IPS-20b (cell line): ENCODE measurements around the gene BMPR1A.
"Not testable (repeated sequence)": the region's sequence is repeated elsewhere in the genome, so short reads cannot be mapped to it uniquely, and the experiment has no call there.

ENCODE experiments used
- H3K27ac ChIP-seq: one replicate; pipeline ENCODE4 v1.5.1; 2013; ENCODE audit warnings: low read length
- H3K27me3 ChIP-seq: 2 replicates; pipeline ENCODE4 v1.6.1; 2013; ENCODE audit warnings: mild to moderate bottlenecking, low read length, inconsistent platforms; ENCODE audit not compliant: insufficient read depth
- H3K36me3 ChIP-seq: 2 replicates; pipeline ENCODE4 v1.6.1; 2013; ENCODE audit warnings: low read depth, mild to moderate bottlenecking, inconsistent platforms, low read length, moderate library complexity; ENCODE audit not compliant: insufficient read depth
- H3K4me1 ChIP-seq: 2 replicates; pipeline ENCODE4 v1.6.1; 2013; ENCODE audit warnings: mild to moderate bottlenecking, control low read depth, inconsistent platforms, low read length, moderate library complexity; ENCODE audit not compliant: insufficient read depth
- H3K4me3 ChIP-seq: 2 replicates; pipeline ENCODE4 v1.5.1; 2013; ENCODE audit warnings: mild to moderate bottlenecking, low read length, inconsistent platforms
- H3K9ac ChIP-seq: 2 replicates; pipeline ENCODE4 v1.6.1; 2013; ENCODE audit warnings: low read depth, mild to moderate bottlenecking, inconsistent platforms, low read length, moderate library complexity
- H3K9me3 ChIP-seq: 2 replicates; pipeline ENCODE4 v1.6.1; 2013; ENCODE audit warnings: mild to moderate bottlenecking, low read depth, low read length, inconsistent platforms; ENCODE audit not compliant: insufficient read depth

The BMPR1A gene

DNA sequence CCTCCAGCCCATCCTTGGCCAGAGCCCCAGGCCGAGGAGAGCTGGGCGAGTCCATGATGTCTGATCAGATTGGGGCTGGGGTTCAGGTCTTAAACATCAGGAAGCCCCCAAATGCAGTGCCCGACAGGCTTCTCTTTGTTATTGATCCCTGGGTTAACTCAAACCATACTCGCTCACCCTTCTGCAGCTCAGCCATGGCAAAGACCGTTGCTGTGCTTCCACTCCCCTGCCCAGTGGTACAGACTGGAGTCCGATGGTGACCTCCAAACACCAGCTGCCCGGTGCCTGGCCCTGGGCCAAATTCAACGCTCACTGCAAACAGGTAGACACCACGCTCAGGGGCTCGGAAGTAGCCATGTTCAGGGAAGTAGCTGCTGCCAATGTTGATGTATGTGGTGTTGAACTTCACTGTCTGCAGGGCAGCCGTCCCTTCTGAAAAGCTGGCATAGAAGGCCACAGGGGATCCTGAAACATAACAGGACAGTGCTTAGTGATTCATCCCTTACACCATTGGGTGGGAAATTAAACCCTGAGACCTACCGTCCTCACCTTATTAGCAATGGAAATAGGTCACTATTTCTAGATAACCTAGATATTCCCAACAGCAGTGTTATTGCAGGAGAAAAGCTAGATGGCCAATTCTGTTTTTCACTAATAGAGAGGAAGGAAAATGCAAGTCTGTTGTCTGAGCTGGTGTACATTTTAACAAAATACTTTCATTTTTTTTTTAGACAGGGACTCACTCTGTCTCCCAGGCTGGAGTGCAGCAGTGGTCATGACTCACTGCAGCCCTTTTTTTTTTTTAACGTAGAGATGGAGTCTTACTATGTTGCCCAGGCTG, 180.5 kb downstream of the BMPR1A start:
- Histone ChIP-seq H3K27me3 (no peaks in the 10 kb centered on the region), H3K9me3 (no peaks in the 10 kb centered on the region), H3K27ac (no peak overlapping the region), H3K4me3 (no peak overlapping the region), H3K36me3 (no peaks in the 10 kb centered on the region), H3K9ac (no peak overlapping the region), H3K4me1 (no peaks in the 10 kb centered on the region)

DNA sequence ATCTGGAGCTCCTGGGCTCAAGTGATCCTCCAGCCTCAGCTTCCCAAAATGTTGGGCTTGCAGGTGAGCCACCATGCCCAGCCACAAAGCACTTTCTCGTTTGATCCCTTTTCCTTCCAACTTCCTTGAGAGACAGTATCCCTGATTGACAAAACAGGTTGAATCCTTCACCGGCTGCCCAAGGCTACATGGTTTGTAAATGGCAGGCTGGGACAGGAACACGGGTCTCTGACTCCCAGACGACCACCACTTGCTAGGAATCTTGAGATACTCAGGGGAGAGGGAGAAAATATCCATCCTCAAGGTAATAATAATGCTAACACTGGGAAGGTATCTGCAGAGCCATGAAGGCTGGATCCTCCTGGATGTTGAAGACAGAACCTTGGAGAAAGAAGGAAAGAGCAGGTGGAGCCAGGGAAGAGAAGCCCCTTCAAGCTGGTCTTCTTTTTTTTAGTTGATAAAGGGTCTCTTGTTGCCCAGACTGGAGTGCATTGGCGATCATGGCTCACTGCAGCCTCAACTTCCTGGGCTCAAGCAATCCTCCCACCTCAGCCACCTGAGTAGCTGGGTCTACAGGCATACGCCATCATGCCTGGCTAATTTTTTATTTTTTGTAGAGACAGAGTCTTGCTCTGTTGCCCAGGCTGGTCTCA, 181.2 kb downstream of the BMPR1A start:
- Histone ChIP-seq H3K9ac (no peak overlapping the region), H3K27ac (no peak overlapping the region), H3K4me1 (no peaks in the 10 kb centered on the region), H3K4me3 (no peak overlapping the region), H3K9me3 (no peaks in the 10 kb centered on the region), H3K27me3 (no peaks in the 10 kb centered on the region), H3K36me3 (no peaks in the 10 kb centered on the region)

- Histone ChIP-seq H3K36me3 (no peaks in the 10 kb centered on the region), H3K27ac (no peak overlapping the region), H3K9me3 (no peaks in the 10 kb centered on the region), H3K4me3 (no peak overlapping the region), H3K27me3 (no peaks in the 10 kb centered on the region), H3K4me1 (no peaks in the 10 kb centered on the region), H3K9ac (no peak overlapping the region)
Observed at GRCh38 chr10:86938260-86938659, 181.8 kb downstream of the BMPR1A start.

- not testable (repeated sequence) for H3K9ac ChIP-seq, H3K36me3 ChIP-seq, H3K27me3 ChIP-seq, H3K27ac ChIP-seq, H3K4me3 ChIP-seq, H3K9me3 ChIP-seq, H3K4me1 ChIP-seq
Observed at GRCh38 chr10:86940076-86940475, 183.7 kb downstream of the BMPR1A start.

- Histone ChIP-seq H3K9ac (no peak overlapping the region), H3K9me3 (no peaks in the 10 kb centered on the region), H3K27me3 (no peaks in the 10 kb centered on the region), H3K4me1 (no peaks in the 10 kb centered on the region), H3K36me3 (no peaks in the 10 kb centered on the region), H3K4me3 (no peak overlapping the region), H3K27ac (no peak overlapping the region)
Observed at GRCh38 chr10:86940677-86941076, 184.3 kb downstream of the BMPR1A start.

DNA sequence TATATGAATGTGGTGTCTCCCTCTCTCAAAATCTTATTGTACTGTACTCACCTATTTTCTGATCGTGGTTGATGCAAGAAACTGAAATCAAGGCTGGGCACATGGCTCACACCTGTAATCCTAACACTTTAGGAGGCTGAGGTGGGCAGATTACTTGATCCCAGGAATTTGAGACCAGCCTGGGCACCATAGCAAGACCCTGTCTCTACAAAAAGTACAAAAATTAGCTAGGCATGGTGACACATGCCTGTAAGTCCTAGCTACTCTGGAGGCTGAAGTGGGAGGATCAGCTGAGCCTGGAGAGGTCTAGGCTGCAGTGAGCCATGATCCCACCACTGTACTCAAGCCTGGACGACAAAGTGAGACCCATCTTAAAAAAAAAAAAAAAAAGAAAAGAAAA, 185.0 kb downstream of the BMPR1A start:
- no peaks in the 10 kb centered on the region for H3K4me1 ChIP-seq
- H3K9me3 ChIP-seq, result no peaks in the 10 kb centered on the region
- no peak overlapping the region for H3K9ac ChIP-seq
- H3K27me3 ChIP-seq, result no peaks in the 10 kb centered on the region
- no peak overlapping the region for H3K27ac ChIP-seq
- no peak overlapping the region for H3K4me3 ChIP-seq
- no peaks in the 10 kb centered on the region for H3K36me3 ChIP-seq

DNA sequence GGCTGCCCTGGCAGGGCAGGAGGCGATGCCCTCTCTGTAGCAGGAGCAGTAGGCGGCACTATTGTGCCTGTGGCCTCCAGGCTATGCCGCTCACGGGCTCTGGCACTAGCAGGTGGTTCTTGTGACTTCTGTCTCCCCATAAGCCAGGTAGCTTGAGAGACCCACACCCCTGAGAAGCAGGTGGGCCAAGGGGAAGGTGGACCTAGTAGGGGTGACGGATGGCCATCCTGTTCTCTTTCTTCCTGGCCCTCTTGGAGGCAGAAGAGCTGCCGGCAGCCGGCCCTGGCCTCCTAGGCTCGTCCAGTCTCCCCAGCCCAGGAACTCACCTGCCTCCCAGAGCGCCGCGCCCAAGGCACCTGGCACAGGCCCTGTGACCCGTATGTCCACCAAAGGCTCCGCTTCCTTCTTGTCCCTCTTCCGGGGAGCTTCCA, 185.6 kb downstream of the BMPR1A start:
- Histone ChIP-seq H3K27ac (no peak overlapping the region), H3K4me3 (no peak overlapping the region), H3K9me3 (no peaks in the 10 kb centered on the region), H3K27me3 (no peaks in the 10 kb centered on the region), H3K4me1 (no peaks in the 10 kb centered on the region), H3K36me3 (no peaks in the 10 kb centered on the region), H3K9ac (no peak overlapping the region)

GRCh38 chr10:86942441-86943315, 186.3 kb downstream of the BMPR1A start:
- Histone ChIP-seq H3K27ac (no peak overlapping the region), H3K4me3 (no peak overlapping the region), H3K9me3 (no peaks in the 10 kb centered on the region)

DNA sequence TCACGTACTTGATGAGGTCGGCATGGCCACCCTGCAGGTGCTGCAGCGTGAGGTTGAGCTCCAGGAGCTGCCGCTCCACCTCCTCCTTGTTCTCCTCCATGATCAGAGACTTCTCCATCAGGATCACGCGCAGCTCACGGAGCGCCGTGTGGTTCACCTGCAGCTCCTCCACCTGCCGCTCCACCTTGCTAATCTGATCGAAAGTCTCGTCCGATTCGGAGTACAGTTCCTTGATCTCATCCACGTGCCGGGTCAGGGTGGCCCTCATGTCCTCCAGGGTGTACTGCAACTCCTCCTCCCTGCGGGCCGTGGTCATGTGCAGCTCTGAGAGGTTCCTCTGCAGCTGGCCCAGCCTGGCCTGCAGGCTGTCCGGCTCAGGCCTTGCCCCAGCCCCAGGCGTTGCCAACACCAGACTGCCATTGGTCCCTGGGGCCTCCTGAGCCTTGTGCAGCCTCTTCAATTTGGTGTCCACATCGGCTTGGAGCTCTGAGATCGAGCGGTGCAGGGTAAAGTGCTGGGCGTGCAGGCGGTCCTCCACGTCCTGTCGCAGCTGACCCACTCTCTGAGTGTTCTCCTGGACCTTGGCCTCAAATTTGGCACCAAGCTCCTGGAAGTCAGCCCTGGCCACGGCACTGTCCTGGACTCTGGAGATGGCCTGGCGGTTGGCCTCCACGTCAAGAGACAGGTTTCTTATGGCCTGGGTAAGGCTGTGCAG, 187.1 kb downstream of the BMPR1A start:
- no peak overlapping the region for H3K9ac ChIP-seq
- no peak overlapping the region for H3K4me3 ChIP-seq
- no peaks in the 10 kb centered on the region for H3K4me1 ChIP-seq
- no peaks in the 10 kb centered on the region for H3K36me3 ChIP-seq
- H3K27me3 ChIP-seq, result no peaks in the 10 kb centered on the region
- no peak overlapping the region for H3K27ac ChIP-seq
- H3K9me3 ChIP-seq, result no peaks in the 10 kb centered on the region

More at GRCh38 chr10:86942441-86943315, 186.3 kb downstream of the BMPR1A start:
- Histone ChIP-seq H3K36me3 (no peaks in the 10 kb centered on the region), H3K4me1 (no peaks in the 10 kb centered on the region), H3K27me3 (no peaks in the 10 kb centered on the region), H3K9ac (no peak overlapping the region)

- Histone ChIP-seq H3K4me3 (no peak overlapping the region), H3K9ac (no peak overlapping the region), H3K9me3 (no peaks in the 10 kb centered on the region), H3K27ac (no peak overlapping the region), H3K4me1 (no peaks in the 10 kb centered on the region), H3K36me3 (no peaks in the 10 kb centered on the region), H3K27me3 (no peaks in the 10 kb centered on the region)
Observed at GRCh38 chr10:86944031-86944419, 187.6 kb downstream of the BMPR1A start.

DNA sequence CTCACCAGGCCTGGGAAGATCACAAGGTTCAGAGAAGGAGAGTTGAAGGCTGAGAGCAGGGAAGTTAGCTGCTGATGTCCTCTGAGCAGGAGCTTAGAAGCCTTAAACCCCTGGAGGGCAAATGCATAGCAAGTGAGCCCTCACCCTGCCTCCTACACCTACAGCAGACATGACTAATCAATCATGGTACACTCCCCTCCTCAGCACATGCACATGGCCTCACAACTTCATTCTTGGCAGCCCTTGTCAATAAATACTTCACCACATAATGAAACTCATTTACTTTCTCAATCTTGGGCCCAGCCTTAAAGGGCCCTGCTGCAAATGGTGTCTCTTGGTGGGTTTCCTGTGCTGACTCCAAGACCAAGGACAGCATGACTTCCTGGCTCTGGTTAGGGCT, 188.1 kb downstream of the BMPR1A start:
- Histone ChIP-seq H3K27me3 (no peaks in the 10 kb centered on the region), H3K27ac (no peak overlapping the region), H3K9me3 (no peaks in the 10 kb centered on the region), H3K9ac (no peak overlapping the region), H3K4me1 (no peaks in the 10 kb centered on the region), H3K4me3 (no peak overlapping the region), H3K36me3 (no peaks in the 10 kb centered on the region)
